ENCODE measurements around the gene RPUSD3. TPM values are rescaled to one million over a fixed set of nuclear protein-coding genes. Genes with fewer than 3 reads are reported as not detected.

Gene RPUSD3
- total and polyA plus RNA-seq, 11 donors: 25.8 to 68.6 (median 35.6) TPM

DNA sequence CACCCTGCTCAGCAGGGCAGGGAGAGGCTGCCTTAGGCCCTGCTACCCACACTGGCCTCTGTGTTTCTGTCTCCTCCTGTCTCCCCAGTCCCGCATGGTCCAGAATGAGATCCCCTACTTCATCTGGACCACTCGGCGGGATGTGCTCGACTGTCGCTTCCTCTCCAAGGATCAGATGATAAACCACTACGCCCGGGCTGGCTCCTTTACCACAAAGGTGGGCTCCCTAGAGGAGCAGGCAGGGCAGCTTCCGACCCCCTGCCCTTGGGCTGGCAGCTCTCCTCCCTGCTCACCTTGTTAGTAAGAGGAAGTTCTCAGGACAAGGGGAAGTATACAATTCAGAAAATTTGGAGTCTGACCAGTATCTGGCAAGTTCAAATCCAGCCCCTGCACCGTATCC, 27.8 kb downstream of the RPUSD3 start:
- H3K27ac ChIP-seq: no peak overlapping the region
- H3K36me3 ChIP-seq: peaks cover 0 to 55% (median 17%) of the 10 kb centered on the region in 9 donors
- H3K9me3 ChIP-seq: no peaks in the 10 kb centered on the region
- H3K4me3 ChIP-seq: no peak overlapping the region
- TF ChIP-seq POLR2A (IDR thresholded peaks at IDR 0.05): no peak
- TF ChIP-seq, protein P1, sequence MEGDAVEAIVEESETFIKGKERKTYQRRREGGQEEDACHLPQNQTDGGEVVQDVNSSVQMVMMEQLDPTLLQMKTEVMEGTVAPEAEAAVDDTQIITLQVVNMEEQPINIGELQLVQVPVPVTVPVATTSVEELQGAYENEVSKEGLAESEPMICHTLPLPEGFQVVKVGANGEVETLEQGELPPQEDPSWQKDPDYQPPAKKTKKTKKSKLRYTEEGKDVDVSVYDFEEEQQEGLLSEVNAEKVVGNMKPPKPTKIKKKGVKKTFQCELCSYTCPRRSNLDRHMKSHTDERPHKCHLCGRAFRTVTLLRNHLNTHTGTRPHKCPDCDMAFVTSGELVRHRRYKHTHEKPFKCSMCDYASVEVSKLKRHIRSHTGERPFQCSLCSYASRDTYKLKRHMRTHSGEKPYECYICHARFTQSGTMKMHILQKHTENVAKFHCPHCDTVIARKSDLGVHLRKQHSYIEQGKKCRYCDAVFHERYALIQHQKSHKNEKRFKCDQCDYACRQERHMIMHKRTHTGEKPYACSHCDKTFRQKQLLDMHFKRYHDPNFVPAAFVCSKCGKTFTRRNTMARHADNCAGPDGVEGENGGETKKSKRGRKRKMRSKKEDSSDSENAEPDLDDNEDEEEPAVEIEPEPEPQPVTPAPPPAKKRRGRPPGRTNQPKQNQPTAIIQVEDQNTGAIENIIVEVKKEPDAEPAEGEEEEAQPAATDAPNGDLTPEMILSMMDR (IDR thresholded peaks at IDR 0.05): no peak
- ATAC-seq (no peak), DNase-seq (peak in 1 of 5 donors; percentile 16)
- 89 to 94% (median 92%) methylated on average over 9 of the region's 9 CpGs for WGBS, 4 donors
- H3K27me3 ChIP-seq: no peaks in the 10 kb centered on the region
- H3K4me1 ChIP-seq: peaks cover 0 to 7% (median under 1%) of the 10 kb centered on the region in 12 donors
- intact Hi-C loops (cut with DNase I): no loop called here

DNA sequence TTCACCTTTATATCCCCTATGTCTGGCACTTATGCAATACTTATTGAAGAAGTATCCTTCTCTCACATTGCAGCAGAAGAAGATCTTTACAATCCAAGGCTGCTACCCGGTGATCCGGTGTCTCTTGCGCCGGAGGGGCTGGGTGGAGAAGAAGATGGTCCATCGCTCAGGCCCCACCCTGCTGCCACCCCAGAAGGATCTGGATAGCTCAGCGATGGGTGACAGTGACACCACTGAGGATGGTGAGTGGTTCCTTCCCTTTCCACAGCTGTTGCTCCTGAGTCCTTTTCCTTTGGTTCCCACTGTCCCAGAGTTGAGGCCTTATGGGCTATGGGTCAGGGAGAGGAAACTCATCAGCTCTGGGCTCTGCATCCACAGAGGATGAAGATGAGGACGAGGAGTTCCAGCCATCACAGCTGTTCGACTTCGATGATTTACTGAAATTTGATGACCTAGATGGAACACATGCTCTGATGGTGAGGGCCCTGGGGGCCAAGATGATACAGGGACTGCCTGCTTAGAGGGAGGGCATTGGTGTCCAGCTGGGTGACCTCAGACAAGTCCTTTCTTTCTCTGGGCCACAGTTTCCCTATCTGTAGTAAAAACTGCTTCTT, 30.8 kb downstream of the RPUSD3 start:
- Histone ChIP-seq H3K4me1 (peaks cover 0 to 22% (median 7%) of the 10 kb centered on the region in 12 donors), H3K4me3 (no peak overlapping the region), H3K36me3 (peaks cover 0 to 41% (median 10%) of the 10 kb centered on the region in 9 donors), H3K27ac (no peak overlapping the region), H3K27me3 (no peaks in the 10 kb centered on the region), H3K9me3 (no peaks in the 10 kb centered on the region)
- intact Hi-C loops (cut with DNase I): loop anchor here in 1 of 10 donors (5.0 kb wide), 1 partner anchor 104 kb away; the partner anchor contains the start of gene IL17RC
- WGBS, 4 donors: 94 to 96% (median 95%) methylated on average over 9 of the region's 9 CpGs
- DNase-seq: peak in 1 of 5 donors; percentile 1
- no peak for ATAC-seq
- TF ChIP-seq POLR2A (IDR thresholded peaks at IDR 0.05): no peak
- TF ChIP-seq, protein P1 (IDR thresholded peaks at IDR 0.05): no peak

DNA sequence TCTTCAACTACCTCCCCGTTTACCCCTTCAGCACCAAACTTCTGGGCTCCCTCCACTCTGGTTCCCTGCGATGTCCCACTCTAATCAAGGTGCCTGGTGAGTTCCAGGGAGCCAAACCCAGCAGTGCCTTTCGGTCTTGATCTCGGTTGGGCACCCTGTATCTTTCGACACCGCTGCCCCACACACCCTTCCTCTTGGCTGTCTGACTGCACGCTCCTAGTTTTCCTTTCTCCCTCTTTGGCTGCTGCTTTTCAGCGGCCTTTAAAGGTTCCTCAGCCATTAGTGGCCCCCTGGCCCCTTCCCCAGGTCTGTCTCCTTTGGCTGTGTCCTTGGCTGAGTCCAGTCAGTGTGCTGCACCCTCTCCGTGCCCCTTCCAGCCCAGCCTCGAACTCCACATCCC, 33.0 kb downstream of the RPUSD3 start:
- Histone ChIP-seq H3K27me3 (no peaks in the 10 kb centered on the region), H3K4me3 (peak overlapping the region; percentile 48 to 98 (median 84)), H3K4me1 (peaks cover 0 to 23% (median 7%) of the 10 kb centered on the region in 12 donors), H3K9me3 (no peaks in the 10 kb centered on the region), H3K27ac (peak overlapping the region in 11 of 12 donors; percentile 86 to 98 (median 95)), H3K36me3 (peaks cover 0 to 53% (median 29%) of the 10 kb centered on the region in 9 donors)
- 49 to 56% (median 52%) methylated on average over 10 of the region's 10 CpGs for WGBS, 4 donors
- TF ChIP-seq POLR2A (IDR thresholded peaks at IDR 0.05): no peak
- TF ChIP-seq, protein P1 (IDR thresholded peaks at IDR 0.05): no peak
- peak in 1 of 5 donors; percentile 14 for DNase-seq
- peak in 1 of 4 donors; percentile 4 for ATAC-seq
- intact Hi-C loops (cut with DNase I): loop anchor here in 1 of 10 donors (5.0 kb wide), 1 partner anchor 106 kb away; the partner anchor contains the start of gene IL17RC

DNA sequence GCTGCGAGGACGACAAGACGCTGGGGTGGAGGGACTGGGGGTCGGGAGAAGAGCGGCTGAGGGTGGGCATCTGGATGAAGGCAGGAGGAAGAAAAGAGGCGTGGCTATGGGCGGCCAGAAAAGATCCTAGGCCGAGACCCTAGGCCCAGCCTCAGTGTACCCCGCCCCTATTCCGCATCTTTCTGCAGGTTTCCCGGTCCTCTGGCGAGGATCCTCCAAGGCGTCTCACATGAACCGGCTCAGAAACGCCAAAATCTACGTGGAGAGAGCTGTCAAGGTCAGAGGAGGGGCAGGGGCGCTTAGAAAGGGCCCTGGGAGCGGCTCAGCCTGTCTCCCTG, 33.4 kb downstream of the RPUSD3 start:
- Histone ChIP-seq H3K4me3 (peak overlapping the region; percentile 48 to 98 (median 84)), H3K27me3 (no peaks in the 10 kb centered on the region), H3K27ac (peak overlapping the region; percentile 72 to 98 (median 94)), H3K4me1 (peaks cover 0 to 23% (median 7%) of the 10 kb centered on the region in 12 donors), H3K9me3 (no peaks in the 10 kb centered on the region), H3K36me3 (peaks cover 0 to 54% (median 33%) of the 10 kb centered on the region in 9 donors)
- 9 to 13% (median 10%) methylated on average over 18 of the region's 18 CpGs for WGBS, 4 donors
- ATAC-seq: peak in 3 of 4 donors; percentile 3 to 12 (median 9)
- TF ChIP-seq, protein P1 (IDR thresholded peaks at IDR 0.05): no peak
- no peak for TF ChIP-seq POLR2A (IDR thresholded peaks at IDR 0.05)
- intact Hi-C loops (cut with DNase I): loop anchor here in 1 of 10 donors (5.0 kb wide), 1 partner anchor 107 kb away; the partner anchor contains the start of gene IL17RC
- no peak for DNase-seq
